Duodenal mucosa (tissue), 2 donors: Measurements from ENCODE around the gene JAM2.

ENCODE experiments used
- H3K27ac ChIP-seq: one replicate; pipeline ENCODE4 v1.7.0; 2013; ENCODE audit warnings: low read depth, low read length
- H3K27me3 ChIP-seq, 2 donors: one replicate each; pipeline ENCODE4 v1.7.0; 2013; ENCODE audit warnings: low read length in 2 of 2, control low read depth in 1 of 2; ENCODE audit not compliant: insufficient read depth in 2 of 2, control insufficient read depth in 1 of 2
- H3K36me3 ChIP-seq, 2 donors: one replicate each; pipeline ENCODE4 v1.7.0; 2013; ENCODE audit warnings: low read length in 2 of 2, control low read depth in 1 of 2; ENCODE audit not compliant: insufficient read depth in 2 of 2, control insufficient read depth in 1 of 2
- H3K4me1 ChIP-seq, 2 donors: one replicate each; pipeline ENCODE4 v1.7.0; 2013; ENCODE audit warnings: low read length in 2 of 2, control low read depth in 1 of 2; ENCODE audit not compliant: insufficient read depth in 2 of 2, control insufficient read depth in 1 of 2
- H3K4me3 ChIP-seq, 2 donors: one replicate each; pipeline ENCODE4 v1.7.0; 2013; ENCODE audit warnings: low read length in 2 of 2, low read depth in 1 of 2
- H3K9ac ChIP-seq, 2 donors: one replicate each; pipeline ENCODE4 v1.7.0; 2013; ENCODE audit warnings: low read length in 2 of 2, low read depth in 1 of 2
- H3K9me3 ChIP-seq, 2 donors: one replicate each; pipeline ENCODE4 v1.7.0; 2013; ENCODE audit warnings: low read length in 2 of 2, control low read depth in 1 of 2; ENCODE audit not compliant: control insufficient read depth in 1 of 2

JAM2 gene

GRCh38 chr21:25760677-25761076 lies 121.6 kb downstream of the JAM2 start:
- H3K27ac ChIP-seq = no peak overlapping the region
- H3K9me3 ChIP-seq = no peaks in the 10 kb centered on the region
- H3K36me3 ChIP-seq = peaks cover 34 to 69% of the 10 kb centered on the region in 2 donors
- H3K9ac ChIP-seq = no peak overlapping the region
- no peaks in the 10 kb centered on the region for H3K27me3 ChIP-seq
- no peak overlapping the region for H3K4me3 ChIP-seq
- H3K4me1 ChIP-seq = peaks cover 0 to 4% of the 10 kb centered on the region in 2 donors

GRCh38 chr21:25764065-25764464 lies 125.0 kb downstream of the JAM2 start:
- Histone ChIP-seq H3K27ac (no peak overlapping the region), H3K4me1 (peaks cover 0 to 4% of the 10 kb centered on the region in 2 donors), H3K9me3 (no peaks in the 10 kb centered on the region), H3K36me3 (peaks cover 32 to 60% of the 10 kb centered on the region in 2 donors), H3K27me3 (no peaks in the 10 kb centered on the region), H3K9ac (no peak overlapping the region), H3K4me3 (no peak overlapping the region)
